Nephron progenitor cell (in vitro differentiated cells): Measurements from ENCODE around the gene PPP1R3E.

Experiments used
- DNase-seq: peaks from one replicate; pipeline ENCODE4 v3.0.0; 2021
- H3K27ac Mint-ChIP-seq: 2 replicates; pipeline ENCODE4 v1.8.0; 2021; ENCODE audit warnings: mild to moderate bottlenecking, moderate library complexity, mixed read lengths
- H3K27me3 Mint-ChIP-seq: 2 replicates; pipeline ENCODE4 v1.8.0; 2021; ENCODE audit warnings: mild to moderate bottlenecking, low read depth, mixed read lengths; ENCODE audit not compliant: poor library complexity
- H3K36me3 Mint-ChIP-seq: 2 replicates; pipeline ENCODE4 v1.8.0; 2021; ENCODE audit warnings: low read depth, mixed read lengths
- H3K4me1 Mint-ChIP-seq: 2 replicates; pipeline ENCODE4 v1.8.0; 2021; ENCODE audit warnings: mixed read lengths
- H3K4me3 Mint-ChIP-seq: 2 replicates; pipeline ENCODE4 v1.8.0; 2021; ENCODE audit warnings: mild to moderate bottlenecking, moderate library complexity, mixed read lengths
- H3K9me3 Mint-ChIP-seq: 2 replicates; pipeline ENCODE4 v1.8.0; 2021; ENCODE audit warnings: mild to moderate bottlenecking, moderate library complexity, mixed read lengths
- TF ChIP-seq, protein P1 (sequence below): fragments of 200-600 bp; sonication (generic); IDR thresholded peaks from 2 replicates; pipeline ENCODE4 v1.5.0; 2021; ENCODE audit warnings: antibody characterized with exemption

PPP1R3E gene

DNA sequence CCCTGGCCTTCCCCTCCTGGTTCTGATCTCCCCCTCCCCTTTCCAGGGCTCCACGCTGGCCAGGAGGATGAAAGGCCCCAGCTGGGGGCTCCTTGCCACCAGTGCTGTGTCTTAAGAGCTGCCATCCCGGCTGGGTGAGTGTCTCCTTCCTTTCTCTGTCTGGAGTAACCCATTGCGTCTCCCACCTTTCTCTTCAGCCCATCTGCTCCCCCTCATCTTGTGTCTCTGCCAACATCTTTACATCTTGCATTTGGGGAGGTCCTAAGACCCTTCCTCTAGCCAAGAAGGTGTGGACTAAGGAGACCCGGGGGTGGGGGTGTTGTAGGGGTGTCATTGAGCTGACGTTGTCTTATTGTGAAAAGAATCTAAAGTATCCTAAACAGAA is 4.5 kb upstream of the PPP1R3E start:
- TF ChIP-seq, protein P1, sequence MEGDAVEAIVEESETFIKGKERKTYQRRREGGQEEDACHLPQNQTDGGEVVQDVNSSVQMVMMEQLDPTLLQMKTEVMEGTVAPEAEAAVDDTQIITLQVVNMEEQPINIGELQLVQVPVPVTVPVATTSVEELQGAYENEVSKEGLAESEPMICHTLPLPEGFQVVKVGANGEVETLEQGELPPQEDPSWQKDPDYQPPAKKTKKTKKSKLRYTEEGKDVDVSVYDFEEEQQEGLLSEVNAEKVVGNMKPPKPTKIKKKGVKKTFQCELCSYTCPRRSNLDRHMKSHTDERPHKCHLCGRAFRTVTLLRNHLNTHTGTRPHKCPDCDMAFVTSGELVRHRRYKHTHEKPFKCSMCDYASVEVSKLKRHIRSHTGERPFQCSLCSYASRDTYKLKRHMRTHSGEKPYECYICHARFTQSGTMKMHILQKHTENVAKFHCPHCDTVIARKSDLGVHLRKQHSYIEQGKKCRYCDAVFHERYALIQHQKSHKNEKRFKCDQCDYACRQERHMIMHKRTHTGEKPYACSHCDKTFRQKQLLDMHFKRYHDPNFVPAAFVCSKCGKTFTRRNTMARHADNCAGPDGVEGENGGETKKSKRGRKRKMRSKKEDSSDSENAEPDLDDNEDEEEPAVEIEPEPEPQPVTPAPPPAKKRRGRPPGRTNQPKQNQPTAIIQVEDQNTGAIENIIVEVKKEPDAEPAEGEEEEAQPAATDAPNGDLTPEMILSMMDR, result no peak
- H3K36me3 Mint-ChIP-seq, result peaks cover 18% of the 10 kb centered on the region
- H3K9me3 Mint-ChIP-seq, result no peaks in the 10 kb centered on the region
- peak overlapping the region; percentile 98 for H3K27ac Mint-ChIP-seq
- peaks cover 53% of the 10 kb centered on the region for H3K4me1 Mint-ChIP-seq
- DNase-seq, result no peak
- peak overlapping the region; percentile 94 for H3K4me3 Mint-ChIP-seq
- H3K27me3 Mint-ChIP-seq, result no peaks in the 10 kb centered on the region

DNA sequence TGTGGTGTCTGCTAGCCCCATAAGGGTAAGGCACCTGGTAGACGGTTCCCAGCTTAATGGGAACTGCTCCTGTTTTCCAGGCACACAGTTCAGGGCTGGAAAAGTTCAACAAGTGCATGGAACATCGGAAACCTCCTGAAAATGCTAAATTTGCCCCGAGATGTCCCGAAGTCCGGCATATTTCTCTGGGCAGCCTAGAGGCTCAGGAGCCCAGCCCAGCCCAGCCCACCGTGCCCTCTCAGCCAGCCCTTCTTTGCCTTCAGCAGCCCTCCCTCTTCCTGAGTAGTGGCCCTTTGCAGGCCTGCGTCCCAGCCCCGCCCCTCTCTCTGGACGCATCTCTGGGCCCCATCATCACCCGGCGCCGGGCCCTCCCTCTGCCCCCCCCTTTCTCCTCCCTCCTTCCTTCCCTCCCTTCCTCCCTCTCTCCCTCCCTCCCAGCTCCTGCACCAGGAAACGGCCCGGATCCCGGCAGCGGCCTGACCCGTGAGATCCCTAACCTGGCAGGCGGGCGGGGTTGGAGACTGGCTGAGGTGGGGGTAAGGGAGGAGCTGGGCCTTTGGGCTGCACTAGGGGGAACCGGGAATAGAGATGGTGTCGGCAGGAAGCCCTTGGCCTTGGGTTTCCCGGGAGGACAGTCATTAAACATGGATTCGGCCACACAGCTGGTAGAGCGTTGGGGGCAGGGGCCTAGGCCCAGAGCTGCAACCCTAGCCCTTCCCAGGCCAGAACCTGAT is 3.9 kb upstream of the PPP1R3E start, which contains the start of gene BCL2L2:
TSS of gene BCL2L2 (plus strand) at position 422 of the 734 bp plus-strand sequence. CDS start 935 bp downstream, outside the sequence.
- Mint-ChIP-seq H3K36me3 (peaks cover 13% of the 10 kb centered on the region), H3K27ac (peak within 1 kb of the TSS; percentile 98), H3K4me1 (peaks cover 53% of the 10 kb centered on the region), H3K27me3 (no peaks in the 10 kb centered on the region), H3K9me3 (no peaks in the 10 kb centered on the region), H3K4me3 (peak within 1 kb of the TSS; percentile 94)
- TF ChIP-seq, protein P1, result no peak
- peak; percentile 91 for DNase-seq

DNA sequence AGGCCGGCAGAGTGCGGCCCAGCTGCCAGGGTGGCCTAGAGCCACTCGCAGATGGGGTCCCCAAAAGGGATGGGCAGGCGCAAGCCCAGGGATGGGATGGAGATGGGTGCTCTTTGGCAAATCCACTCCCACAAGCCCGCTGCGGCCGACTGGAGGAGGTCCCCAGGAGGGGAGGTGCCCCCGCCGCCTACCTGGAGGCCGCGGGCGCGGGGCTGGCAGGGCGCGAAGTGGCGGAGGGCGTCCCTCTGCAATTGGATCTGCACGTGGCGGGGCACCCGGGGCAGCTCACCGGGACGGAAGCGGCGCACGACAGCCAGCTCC is 730 bp downstream of the PPP1R3E start:
- peak overlapping the region; percentile 89 for H3K27ac Mint-ChIP-seq
- TF ChIP-seq, protein P1, result no peak
- peak overlapping the region; percentile 85 for H3K4me3 Mint-ChIP-seq
- peaks cover 49% of the 10 kb centered on the region for H3K4me1 Mint-ChIP-seq
- no peak for DNase-seq
- H3K36me3 Mint-ChIP-seq, result peaks cover 13% of the 10 kb centered on the region
- H3K27me3 Mint-ChIP-seq, result no peaks in the 10 kb centered on the region
- H3K9me3 Mint-ChIP-seq, result no peaks in the 10 kb centered on the region

DNA sequence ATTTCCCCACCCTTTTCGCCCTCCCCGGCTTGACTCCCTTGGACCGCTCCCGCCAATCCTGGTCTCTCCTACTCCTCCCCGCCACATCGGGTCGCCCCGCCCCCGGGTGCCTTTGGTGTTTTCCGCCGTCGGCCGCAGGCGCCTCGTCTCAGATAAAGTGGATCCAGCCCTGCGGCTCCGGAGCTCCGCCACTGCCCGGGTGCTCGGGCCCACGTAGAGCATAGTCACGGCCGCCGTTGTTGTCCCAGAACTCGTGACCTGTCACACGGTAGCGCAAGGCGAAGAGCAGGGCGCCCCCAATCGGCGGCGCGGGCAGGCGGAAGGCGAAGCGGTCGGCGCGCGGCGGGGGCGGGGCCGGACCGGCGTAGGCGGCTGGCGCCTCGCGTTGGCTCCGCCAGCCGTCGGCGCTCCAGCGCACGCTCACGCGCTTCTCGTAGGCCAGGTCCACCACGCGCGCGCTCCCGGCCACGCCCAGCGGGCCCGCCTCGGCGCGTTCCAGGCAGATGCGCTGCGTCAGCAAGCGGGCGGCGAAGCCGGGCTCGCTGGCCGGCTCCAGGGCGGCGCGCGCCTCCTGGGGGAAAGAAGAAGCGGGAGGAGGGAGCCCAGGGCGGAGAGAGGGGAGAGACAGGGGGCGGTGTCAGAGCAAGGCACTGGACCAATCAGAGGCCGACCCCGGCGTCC is 1.2 kb downstream of the PPP1R3E start:
- TF ChIP-seq, protein P1, result peak; percentile 39
- Mint-ChIP-seq H3K36me3 (peaks cover 17% of the 10 kb centered on the region), H3K27me3 (no peaks in the 10 kb centered on the region), H3K4me1 (peaks cover 49% of the 10 kb centered on the region), H3K9me3 (no peaks in the 10 kb centered on the region), H3K27ac (peak overlapping the region; percentile 99), H3K4me3 (peak overlapping the region; percentile 97)
- peak; percentile 97 for DNase-seq

DNA sequence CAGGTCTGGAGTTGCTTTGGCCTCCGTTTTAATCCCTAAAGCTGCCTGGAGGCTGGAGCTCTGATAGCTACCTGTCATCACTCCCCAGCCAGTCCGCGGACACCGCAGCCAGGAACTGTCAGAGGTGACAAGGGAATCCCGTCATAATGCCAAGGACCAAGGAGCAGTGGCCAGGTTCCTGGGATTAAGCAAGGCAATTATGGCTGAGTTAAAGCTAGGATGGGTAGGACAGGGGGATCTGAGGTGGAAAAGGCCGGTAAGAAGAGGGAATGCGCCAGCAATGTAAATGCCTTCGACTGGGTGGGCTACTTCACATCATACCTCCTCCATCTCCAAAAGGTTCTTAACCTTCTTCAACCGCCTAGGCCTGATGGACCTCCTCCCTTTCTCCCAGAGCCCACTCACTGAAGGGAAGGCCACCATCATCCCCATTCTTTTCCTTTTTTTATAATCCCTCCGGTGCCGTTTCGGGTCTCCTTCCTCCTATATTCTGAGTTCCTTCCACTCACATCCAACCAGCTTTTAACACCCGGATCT is 1.9 kb downstream of the PPP1R3E start:
- H3K4me3 Mint-ChIP-seq, result peak overlapping the region; percentile 97
- peaks cover 43% of the 10 kb centered on the region for H3K4me1 Mint-ChIP-seq

More for the DNA sequence above, 1.9 kb downstream of the PPP1R3E start:
- H3K9me3 Mint-ChIP-seq, result no peaks in the 10 kb centered on the region
- H3K27ac Mint-ChIP-seq, result peak overlapping the region; percentile 98
- TF ChIP-seq, protein P1, result no peak
- DNase-seq, result no peak
- H3K36me3 Mint-ChIP-seq, result peaks cover 17% of the 10 kb centered on the region
- no peaks in the 10 kb centered on the region for H3K27me3 Mint-ChIP-seq
